Measurements from ENCODE around the gene ALG2.
"Not testable (repeated sequence)": the region's sequence is repeated elsewhere in the genome, so short reads cannot be mapped to it uniquely, and the experiment has no call there.

ALG2 gene

GRCh38 chr9:99221621-99222415 lies at the start of gene ALG2, which contains the start of gene SEC61B:
Gene ALG2, minus strand, starts transcription at chr9:99221942. Its CDS starts 48 bp downstream, at chr9:99221894.
Gene SEC61B, plus strand, starts transcription at chr9:99222282. Its CDS starts 82 bp downstream, at chr9:99222364.
- peak; percentile 31 for FAIRE-seq

GRCh38 chr9:99270491-99270890 lies 48.7 kb upstream of the ALG2 start:
- FAIRE-seq: no peak

- peak; percentile 50 for FAIRE-seq
Observed at GRCh38 chr9:99269416-99269815, 47.7 kb upstream of the ALG2 start.

- FAIRE-seq: no peak
Observed at GRCh38 chr9:99266255-99267023, 44.7 kb upstream of the ALG2 start.

GRCh38 chr9:99265691-99266090 lies 43.9 kb upstream of the ALG2 start:
- no peak for FAIRE-seq

GRCh38 chr9:99264070-99264680 lies 42.4 kb upstream of the ALG2 start:
- FAIRE-seq: no peak

- no peak for FAIRE-seq
Observed at GRCh38 chr9:99262949-99263418, 41.2 kb upstream of the ALG2 start.

- FAIRE-seq: no peak
Observed at GRCh38 chr9:99261923-99262322, 40.2 kb upstream of the ALG2 start.

GRCh38 chr9:99259231-99259918 lies 37.6 kb upstream of the ALG2 start:
- FAIRE-seq: no peak

GRCh38 chr9:99257723-99258389 lies 36.1 kb upstream of the ALG2 start:
- FAIRE-seq: no peak

GRCh38 chr9:99255651-99256050 lies 33.9 kb upstream of the ALG2 start:
- no peak for FAIRE-seq

GRCh38 chr9:99253772-99254431 lies 32.2 kb upstream of the ALG2 start:
- FAIRE-seq: no peak

- no peak for FAIRE-seq
Observed at GRCh38 chr9:99253134-99253533, 31.4 kb upstream of the ALG2 start.

GRCh38 chr9:99251157-99251556 lies 29.4 kb upstream of the ALG2 start:
- no peak for FAIRE-seq

- no peak for FAIRE-seq
Observed at GRCh38 chr9:99249619-99250018, 27.9 kb upstream of the ALG2 start.

GRCh38 chr9:99244344-99245260 lies 22.9 kb upstream of the ALG2 start:
- FAIRE-seq: no peak

- no peak for FAIRE-seq
Observed at GRCh38 chr9:99241106-99241505, 19.4 kb upstream of the ALG2 start.

- FAIRE-seq: no peak
Observed at GRCh38 chr9:99239341-99240060, 17.8 kb upstream of the ALG2 start.

GRCh38 chr9:99238331-99238730 lies 16.6 kb upstream of the ALG2 start:
- no peak for FAIRE-seq

GRCh38 chr9:99237849-99238248 lies 16.1 kb upstream of the ALG2 start:
- not testable (repeated sequence) for FAIRE-seq
